Glomerular endothelial cell (primary cell): ENCODE measurements around the gene TRIM61. TPM values are rescaled to one million over a fixed set of nuclear protein-coding genes. Genes with fewer than 3 reads are reported as not detected.

Experiments
- DNase-seq: peaks from one replicate; pipeline ENCODE4 v3.0.0-alpha.2; 2011; ENCODE audit warnings: low read depth, low spot score; ENCODE audit errors: extremely low read depth
- total RNA-seq: library from RNA; depleted of rRNA; stranded (reverse); fragments of >200 nt; gene quantifications from 2 replicates; pipeline ENCODE4 v1.2.3, GENCODE V29; 2015

Gene TRIM61
- total RNA-seq, 1 donor from 2014 or later = not detected

DNA sequence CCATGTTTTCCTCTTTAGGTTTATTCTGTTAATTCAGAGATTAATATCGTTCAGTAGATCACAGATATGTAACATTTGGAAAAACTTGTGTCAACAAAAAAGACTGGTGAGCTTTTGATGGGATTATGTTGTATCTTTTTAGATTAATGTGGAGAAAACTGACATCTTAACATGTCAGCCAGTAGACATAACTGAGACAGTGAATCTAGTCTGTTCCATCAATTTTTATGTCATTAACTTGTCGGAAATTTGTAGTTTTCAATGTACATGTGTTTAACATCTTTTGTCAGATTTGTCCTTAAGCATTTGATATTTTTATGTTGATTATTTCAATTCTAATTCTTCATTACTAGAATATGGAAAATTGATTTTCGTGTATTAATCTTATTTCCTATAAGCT is 58.5 kb downstream of the TRIM61 start:
- no peak for DNase-seq

Other genes with a start within 250 kb of the TRIM61 start
- not detected in 2 replicates for gene SMIM31, start 223.5 kb downstream of the TRIM61 start, total RNA-seq
- not detected in 2 replicates for gene APELA, start 100.5 kb downstream of the TRIM61 start, total RNA-seq
- not detected in 2 replicates for gene TRIM60, start 54.3 kb upstream of the TRIM61 start, total RNA-seq
- gene TRIM75, start 76.2 kb upstream of the TRIM61 start, total RNA-seq = not detected in 2 replicates
- 17.6 and 18.6 TPM in 2 replicates for gene TMEM192, start 135.2 kb upstream of the TRIM61 start, total RNA-seq
- 20.5 and 26.3 TPM in 2 replicates for gene KLHL2, start 229.9 kb upstream of the TRIM61 start, total RNA-seq